HCT116 (cell line): Measurements from ENCODE around the gene LDHAL6B.

Experiments used
- CBX3 ChIP-seq: IDR thresholded peaks from 2 replicates; pipeline ENCODE4 v1.6.1; 2012; ENCODE audit warnings: low read depth
- CEBPB ChIP-seq: IDR thresholded peaks from 2 replicates; pipeline ENCODE4 v1.6.1; 2012; ENCODE audit warnings: low read depth
- CTCF ChIP-seq, 3 experiments: fragments of 200-600 bp in 1 of 3; sonication (generic) in 1 of 3; IDR thresholded peaks in 2 of 3; conservative IDR thresholded peaks in 1 of 3; 2 replicates each; pipeline ENCODE4 v1.5.1; 2012 to 2017; ENCODE audit warnings: low read depth in 2 of 3, low read length in 2 of 3, antibody characterized with exemption in 1 of 3, borderline replicate concordance in 1 of 3, control low read depth in 1 of 3, mild to moderate bottlenecking in 1 of 3, mixed read lengths in 1 of 3, mixed run types in 1 of 3, moderate library complexity in 1 of 3; ENCODE audit not compliant: insufficient read depth in 1 of 3
- EGR1 ChIP-seq: IDR thresholded peaks from 2 replicates; pipeline ENCODE4 v1.6.1; 2012; ENCODE audit warnings: low read depth
- EZH2 ChIP-seq: fragments of 200-600 bp; sonication (generic); IDR thresholded peaks from 2 replicates; pipeline ENCODE4 v1.6.1; 2017; ENCODE audit warnings: antibody characterized with exemption, mixed run types
- EZH2phosphoT487 ChIP-seq: fragments of 200-600 bp; IDR thresholded peaks from 2 replicates; pipeline ENCODE4 v1.6.1; 2018; ENCODE audit warnings: antibody characterized with exemption, borderline replicate concordance
- JUND ChIP-seq: IDR thresholded peaks from 2 replicates; pipeline ENCODE4 v1.6.1; 2012
- MAX ChIP-seq: IDR thresholded peaks from 2 replicates; pipeline ENCODE4 v1.6.1; 2012
- POLR2A ChIP-seq: IDR thresholded peaks from 2 replicates; pipeline ENCODE4 v1.7.0; 2011; ENCODE audit warnings: borderline replicate concordance; ENCODE audit not compliant: insufficient read depth, insufficient read length; ENCODE audit errors: extremely low read depth
- RAD21 ChIP-seq: IDR thresholded peaks from 2 replicates; pipeline ENCODE4 v1.6.1; 2012; ENCODE audit warnings: low read depth, mild to moderate bottlenecking
- SIN3A ChIP-seq: IDR thresholded peaks from 2 replicates; pipeline ENCODE4 v1.6.1; 2012; ENCODE audit warnings: low read depth

- TF ChIP-seq CTCF (IDR thresholded peaks at IDR 0.05 in 2 of 3, conservative IDR thresholded peaks at IDR 0.05 in 1 of 3; ENCODE audit: borderline replicate concordance in 1 of 3, insufficient read depth in 1 of 3, low read depth in 2 of 3, low read length in 2 of 3) (no peak), POLR2A (no peak), EZH2phosphoT487 (no peak), RAD21 (no peak), EGR1 (no peak), MAX (no peak), CEBPB (no peak), CBX3 (no peak), SIN3A (no peak), EZH2 (no peak), JUND (no peak)
Measured at GRCh38 chr15:59229453-59229852, 22.8 kb downstream of the LDHAL6B start.
